B cell (primary cell): Measurements from ENCODE around the gene MYOM1. TPM values are rescaled to one million over a fixed set of nuclear protein-coding genes. Genes with fewer than 3 reads are reported as not detected.

Experiments
- ATAC-seq: fragments of 200-7000 bp; cut with Tn5 transposase; one replicate; pipeline ENCODE4 v1.10.0; 2021; ENCODE audit warnings: low read depth, mild to moderate bottlenecking, moderate number of reproducible peaks, moderate library complexity
- CTCF ChIA-PET: fragments of 350-600 bp; sonication (Branson Sonifier 250); formaldehyde crosslinking; loops from one replicate; lab custom pipeline; 2021; ENCODE audit warnings: antibody characterized with exemption, inconsistent platforms; lab: Charles Lee
- POLR2A ChIA-PET: fragments of 350-600 bp; sonication (Branson Sonifier 250); formaldehyde crosslinking; loops from one replicate; lab custom pipeline; 2021; ENCODE audit warnings: antibody characterized with exemption; lab: Charles Lee
- DNase-seq: peaks from one replicate; pipeline ENCODE4 v3.0.0; 2013
- H2AFZ ChIP-seq: 2 replicates; pipeline ENCODE4 v1.6.1; 2012; ENCODE audit warnings: mild to moderate bottlenecking, low read depth, low read length; ENCODE audit not compliant: insufficient read depth, poor library complexity, severe bottlenecking
- H3K27ac ChIP-seq, 2 donors: 1 replicate in 1 of 2; 2 replicates in 1 of 2; pipeline ENCODE4 v1.5.1; 2012 to 2013; ENCODE audit warnings: low read length in 2 of 2, mild to moderate bottlenecking in 2 of 2, moderate library complexity in 1 of 2
- H3K27me3 ChIP-seq, 4 experiments: fragments of 200-600 bp in 1 of 4; sonication (generic) in 1 of 4; replicated peaks in 1 of 4; 1 replicate in 2 of 4; 2 replicates in 2 of 4; pipeline versions ENCODE4 v1.6.1 to v1.7.0; 2013 to 2016; ENCODE audit warnings: low read length in 3 of 4, mild to moderate bottlenecking in 2 of 4, mixed read lengths in 1 of 4, moderate library complexity in 1 of 4; ENCODE audit not compliant: insufficient read depth in 4 of 4, control insufficient read depth in 3 of 4; ENCODE audit errors: control extremely low read depth in 1 of 4
- H3K36me3 ChIP-seq, 2 experiments: replicated peaks in 1 of 2; 1 replicate in 1 of 2; 2 replicates in 1 of 2; pipeline versions ENCODE4 v1.6.1 to v1.7.1; 2013; ENCODE audit warnings: low read length in 1 of 2; ENCODE audit not compliant: insufficient read depth in 2 of 2, control insufficient read depth in 1 of 2; ENCODE audit errors: control extremely low read depth in 1 of 2, extremely low read depth in 1 of 2
- H3K4me1 ChIP-seq, 2 donors: fragments of 200-600 bp in 1 of 2; sonication (generic) in 1 of 2; 1 replicate in 1 of 2; 2 replicates in 1 of 2; pipeline versions ENCODE4 v1.5.1 to v1.6.1; 2013 to 2017; ENCODE audit warnings: low read length in 2 of 2; ENCODE audit not compliant: control insufficient read depth in 2 of 2, insufficient read depth in 2 of 2
- H3K4me2 ChIP-seq: replicated peaks from 2 replicates; pipeline ENCODE3; 2012; ENCODE audit warnings: mild to moderate bottlenecking, low read depth, low read length; ENCODE audit not compliant: poor library complexity, severe bottlenecking
- H3K4me3 ChIP-seq, 5 experiments: fragments of 200-600 bp in 1 of 5; sonication (generic) in 1 of 5; 1 replicate in 3 of 5; 2 replicates in 2 of 5; pipeline versions ENCODE4 v1.5.1 to v1.7.0; 2011 to 2016; ENCODE audit warnings: low read length in 4 of 5, mild to moderate bottlenecking in 4 of 5, low read depth in 2 of 5, control low read depth in 1 of 5, moderate library complexity in 1 of 5; ENCODE audit not compliant: insufficient read depth in 1 of 5; ENCODE audit errors: control extremely low read depth in 1 of 5, extremely low read depth in 1 of 5
- H3K79me2 ChIP-seq: fragments of 200-600 bp; sonication (generic); one replicate; pipeline ENCODE4 v1.6.0; 2016; ENCODE audit warnings: low read length; ENCODE audit not compliant: control insufficient read depth, insufficient read depth
- H3K9ac ChIP-seq: fragments of 200-600 bp; sonication (generic); 2 replicates; pipeline ENCODE4 v1.6.1; 2017; ENCODE audit warnings: mild to moderate bottlenecking, low read length, moderate library complexity
- H3K9me3 ChIP-seq, 3 donors: one replicate each; pipeline versions ENCODE4 v1.6.1 to v1.7.1; 2013; ENCODE audit warnings: low read length in 2 of 3; ENCODE audit not compliant: control insufficient read depth in 2 of 3, insufficient read depth in 1 of 3; ENCODE audit errors: control extremely low read depth in 1 of 3
- H4K20me1 ChIP-seq: 2 replicates; pipeline ENCODE4 v1.6.0; 2012; ENCODE audit warnings: mild to moderate bottlenecking, low read length; ENCODE audit not compliant: insufficient read depth, control insufficient read depth, poor library complexity, severe bottlenecking
- H3K27ac Mint-ChIP-seq: one replicate; pipeline ENCODE4 v1.8.0; 2021; ENCODE audit warnings: mixed read lengths
- H3K27me3 Mint-ChIP-seq: one replicate; pipeline ENCODE4 v1.8.0; 2021; ENCODE audit warnings: mixed read lengths
- H3K4me1 Mint-ChIP-seq: one replicate; pipeline ENCODE4 v1.8.0; 2021; ENCODE audit warnings: mixed read lengths
- H3K4me3 Mint-ChIP-seq: one replicate; pipeline ENCODE4 v1.8.0; 2021; ENCODE audit warnings: mixed read lengths
- H3K9me3 Mint-ChIP-seq: one replicate; pipeline ENCODE4 v1.8.0; 2022; ENCODE audit warnings: mixed read lengths; ENCODE audit not compliant: insufficient read depth
- CTCF ChIP-seq: fragments of 200-600 bp; IDR thresholded peaks from one replicate; pipeline ENCODE4 v1.8.0; 2022; ENCODE audit warnings: antibody characterized with exemption, mild to moderate bottlenecking
- EZH2 ChIP-seq: IDR thresholded peaks from 2 replicates; pipeline ENCODE4 v1.6.1; 2012; ENCODE audit warnings: borderline replicate concordance, low read depth, mild to moderate bottlenecking, moderate library complexity, low read length; ENCODE audit not compliant: insufficient read depth, poor library complexity, severe bottlenecking
- WGBS: methylation state at CpG from one replicate; pipeline ENCODE4 v1.1.5; 2013; ENCODE audit warnings: missing lambda C conversion rate; ENCODE audit not compliant: insufficient coverage; 5-methylcytosine and 5-hydroxymethylcytosine counted together
- intact Hi-C: fragments of 100-400 bp; cut with micrococcal nuclease; formaldehyde crosslinking; loops from one replicate; pipeline ENCODE4 v1.10.0; 2022
- polyA plus RNA-seq: library from polyadenylated mRNA; depleted of rRNA; stranded (reverse); fragments of >200 nt; gene quantifications from 2 replicates; pipeline ENCODE4 v1.2.3, GENCODE V29; 2012
- total RNA-seq, 2 donors: library from RNA; stranded (reverse); fragments of 120-200 nt in 1 of 2; gene quantifications; 1 replicate in 1 of 2; 2 replicates in 1 of 2; pipeline versions ENCODE4 v1.2.3 to v1.2.4, GENCODE V29; 2013 to 2022

MYOM1 gene
- total and polyA plus RNA-seq, 2 donors (not counting 1 experiment from before 2014, with no cell fraction given) = 1.5 to 12.8 TPM

- WGBS = no CpG with 5 or more reads among the region's 5 CpGs
- intact Hi-C loops = no loop called here
- Mint-ChIP-seq H3K4me3 (no peak overlapping the region), H3K27me3 (no peaks in the 10 kb centered on the region), H3K9me3 (peaks cover 1% of the 10 kb centered on the region), H3K4me1 (no peaks in the 10 kb centered on the region), H3K27ac (no peak overlapping the region)
- H3K4me3 ChIP-seq = no peak overlapping the region
- no peaks in the 10 kb centered on the region for H4K20me1 ChIP-seq
- no peak overlapping the region for H2AFZ ChIP-seq
- no peak overlapping the region for H3K4me2 ChIP-seq
- no peak for TF ChIP-seq EZH2
- TF ChIP-seq CTCF = no peak
- CTCF ChIA-PET = interaction anchor here (1.6 kb wide), 1 partner anchor 128 kb away, joined by 7 read pairs; no protein-coding TSS in a partner anchor
- no peaks in the 10 kb centered on the region for H3K79me2 ChIP-seq
- H3K4me1 ChIP-seq = no peaks in the 10 kb centered on the region
- no peaks in the 10 kb centered on the region for H3K9me3 ChIP-seq
- H3K36me3 ChIP-seq = peaks cover 0 to 3% of the 10 kb centered on the region in 2 experiments
- H3K27ac ChIP-seq = no peak overlapping the region
- POLR2A ChIA-PET = no interaction called here
- ATAC-seq = no peak
- peaks cover 0 to 3% (median 0%) of the 10 kb centered on the region in 4 experiments for H3K27me3 ChIP-seq
- no peak overlapping the region for H3K9ac ChIP-seq
- no peak for DNase-seq
Observed at GRCh38 chr18:3122851-3123250, 96.9 kb downstream of the MYOM1 start.

- no peak overlapping the region for H3K4me3 Mint-ChIP-seq
- no peak for TF ChIP-seq EZH2
- H3K4me1 ChIP-seq = no peaks in the 10 kb centered on the region
- H3K4me3 ChIP-seq = no peak overlapping the region
- no peak overlapping the region for H3K27ac ChIP-seq
- H3K9me3 ChIP-seq = no peaks in the 10 kb centered on the region
- peaks cover 0 to 3% of the 10 kb centered on the region in 2 experiments for H3K36me3 ChIP-seq
- intact Hi-C loops = no loop called here
- POLR2A ChIA-PET = interaction anchor here (0.6 kb wide), 1 partner anchor 404 kb away, joined by 3 read pairs; no protein-coding TSS in a partner anchor
- H3K79me2 ChIP-seq = no peaks in the 10 kb centered on the region
- H3K27ac Mint-ChIP-seq = no peak overlapping the region
- no peak overlapping the region for H3K9ac ChIP-seq
- no peak overlapping the region for H3K4me2 ChIP-seq
- CTCF ChIA-PET = interaction anchor here (1.0 to 1.2 kb wide), 2 partner anchors 124 to 126 kb away, joined by 3 read pairs; partner anchors contain the start of gene MYL12A
- H2AFZ ChIP-seq = no peak overlapping the region
- no CpG with 5 or more reads among the region's 2 CpGs for WGBS
- no peaks in the 10 kb centered on the region for H3K4me1 Mint-ChIP-seq
- no peak for ATAC-seq
- H4K20me1 ChIP-seq = no peaks in the 10 kb centered on the region
- DNase-seq = no peak
- H3K27me3 Mint-ChIP-seq = no peaks in the 10 kb centered on the region
- H3K9me3 Mint-ChIP-seq = peaks cover 1% of the 10 kb centered on the region
- peaks cover 0 to 3% (median 0%) of the 10 kb centered on the region in 4 experiments for H3K27me3 ChIP-seq
Observed at GRCh38 chr18:3121259-3121658, 98.5 kb downstream of the MYOM1 start.
